ENCODE results near the gene CCDC185. TPM values are rescaled to one million over a fixed set of nuclear protein-coding genes. Genes with fewer than 3 reads are reported as not detected.

CCDC185 gene
- total and polyA plus RNA-seq, 3 donors from 2014 or later = 17.2 to 64.8 (median 29.8) TPM

- DNase-seq = no peak
- H3K27ac ChIP-seq = no peak overlapping the region
Observed at GRCh38 chr1:223429313-223429731, 36.1 kb downstream of the CCDC185 start.

GRCh38 chr1:223429821-223430220 is 36.6 kb downstream of the CCDC185 start:
- Histone ChIP-seq H3K36me3 (ENCODE audit: low read depth, missing control alignments) (no peaks in the 10 kb centered on the region), H3K9me3 (no peaks in the 10 kb centered on the region), H3K4me1 (no peaks in the 10 kb centered on the region), H3K27ac (no peak overlapping the region), H3K4me3 (no peak overlapping the region), H3K27me3 (no peaks in the 10 kb centered on the region)
- intact Hi-C loops (cut with DNase I; ENCODE audit: low total_unique reads) = no loop called here
- 66 to 75% methylated on average over 1 of the region's 1 CpG for WGBS, 2 donors
- no peak for DNase-seq
- TF ChIP-seq CTCF (IDR thresholded peaks at IDR 0.05) (no peak), POLR2A (IDR thresholded peaks at IDR 0.05) (no peak)

More at GRCh38 chr1:223429313-223429731, 36.1 kb downstream of the CCDC185 start:
- Histone ChIP-seq H3K36me3 (ENCODE audit: low read depth, missing control alignments) (no peaks in the 10 kb centered on the region), H3K9me3 (no peaks in the 10 kb centered on the region), H3K27me3 (no peaks in the 10 kb centered on the region), H3K4me1 (no peaks in the 10 kb centered on the region), H3K4me3 (no peak overlapping the region)
- intact Hi-C loops (cut with DNase I; ENCODE audit: low total_unique reads) = no loop called here
- WGBS, 2 donors = 86 to 100% methylated on average over 2 of the region's 2 CpGs
- TF ChIP-seq POLR2A (IDR thresholded peaks at IDR 0.05) = no peak
- no peak for TF ChIP-seq CTCF (IDR thresholded peaks at IDR 0.05)

DNA sequence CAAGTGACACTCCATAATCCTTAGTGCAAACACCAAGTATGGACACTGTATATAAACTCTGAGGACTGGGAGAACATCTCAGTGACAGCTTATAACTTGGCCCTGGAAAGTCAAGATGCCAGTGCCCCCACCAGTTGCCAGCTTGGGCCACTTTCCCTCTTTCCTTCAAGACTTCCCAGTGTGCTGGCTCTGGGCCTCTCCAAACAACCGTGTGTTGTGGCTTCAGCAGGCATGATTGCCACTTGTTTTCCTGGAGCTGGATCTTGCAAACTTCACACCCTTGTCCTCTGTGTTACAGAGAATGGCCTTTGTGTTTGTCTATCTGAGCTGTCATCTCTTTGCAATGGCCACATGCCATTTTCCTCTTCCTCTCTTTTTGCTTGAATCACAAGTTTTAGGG is 37.0 kb downstream of the CCDC185 start:
- H3K36me3 ChIP-seq (ENCODE audit: low read depth, missing control alignments) = no peaks in the 10 kb centered on the region
- no peaks in the 10 kb centered on the region for H3K4me1 ChIP-seq
- no peaks in the 10 kb centered on the region for H3K27me3 ChIP-seq
- H3K4me3 ChIP-seq = no peak overlapping the region
- no peak for DNase-seq
- no peaks in the 10 kb centered on the region for H3K9me3 ChIP-seq
- no peak overlapping the region for H3K27ac ChIP-seq
- intact Hi-C loops (cut with DNase I; ENCODE audit: low total_unique reads) = no loop called here
- WGBS, 2 donors = 78 to 88% methylated on average over 1 of the region's 1 CpG
- TF ChIP-seq CTCF (IDR thresholded peaks at IDR 0.05) (no peak), POLR2A (IDR thresholded peaks at IDR 0.05) (no peak)

DNA sequence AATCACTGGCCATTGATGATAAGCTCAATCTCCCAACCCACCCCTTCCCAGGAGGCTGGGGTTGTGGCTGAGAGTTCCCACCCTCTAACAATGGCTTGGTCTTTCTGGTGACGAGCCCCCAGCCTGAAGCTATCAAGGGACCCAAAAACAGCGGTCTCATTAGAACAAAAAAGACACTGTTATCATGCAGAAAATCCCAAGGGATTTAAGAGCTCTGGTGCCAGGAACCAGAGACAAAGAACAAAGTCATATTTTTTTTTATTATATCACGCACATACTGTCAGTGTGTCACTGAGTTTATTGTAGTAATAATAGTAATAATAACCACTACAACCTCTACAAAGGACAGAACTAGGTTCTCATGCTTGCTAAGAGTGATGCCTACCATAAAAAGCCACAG is 43.9 kb downstream of the CCDC185 start:
- intact Hi-C loops (cut with DNase I; ENCODE audit: low total_unique reads) = no loop called here
- 58 to 73% methylated on average over 3 of the region's 3 CpGs for WGBS, 2 donors
- H3K27ac ChIP-seq = no peak overlapping the region
- no peaks in the 10 kb centered on the region for H3K9me3 ChIP-seq
- no peaks in the 10 kb centered on the region for H3K4me1 ChIP-seq
- no peak for TF ChIP-seq CTCF (IDR thresholded peaks at IDR 0.05)
- TF ChIP-seq POLR2A (IDR thresholded peaks at IDR 0.05) = no peak
- no peak overlapping the region for H3K4me3 ChIP-seq
- no peak for DNase-seq
- no peaks in the 10 kb centered on the region for H3K27me3 ChIP-seq
- no peaks in the 10 kb centered on the region for H3K36me3 ChIP-seq (ENCODE audit: low read depth, missing control alignments)

- intact Hi-C loops (cut with DNase I; ENCODE audit: low total_unique reads) = no loop called here
- TF ChIP-seq POLR2A (IDR thresholded peaks at IDR 0.05) (no peak), CTCF (IDR thresholded peaks at IDR 0.05) (no peak)
- DNase-seq = no peak
- H3K9me3 ChIP-seq = no peaks in the 10 kb centered on the region
- no peaks in the 10 kb centered on the region for H3K36me3 ChIP-seq (ENCODE audit: low read depth, missing control alignments)
- no peak overlapping the region for H3K27ac ChIP-seq
- H3K4me3 ChIP-seq = no peak overlapping the region
- no peaks in the 10 kb centered on the region for H3K4me1 ChIP-seq
- H3K27me3 ChIP-seq = no peaks in the 10 kb centered on the region
- 84 to 89% methylated on average over 1 of the region's 1 CpG for WGBS, 2 donors
Observed at GRCh38 chr1:223443397-223443796, 50.2 kb downstream of the CCDC185 start.

All from testis (tissue), 3 donors.